Gastroesophageal sphincter (tissue), 4 donors: ENCODE measurements around the gene MAML3. TPM values are rescaled to one million over a fixed set of nuclear protein-coding genes. Genes with fewer than 3 reads are reported as not detected.

Source experiments
- ATAC-seq: fragments of 150-250 bp; one replicate; pipeline ENCODE4 v1.9.1; 2016; ENCODE audit warnings: mild to moderate bottlenecking, moderate library complexity
- H3K27ac ChIP-seq, 4 donors: fragments of 200-600 bp; sonication (generic) in 3 of 4; 1 replicate in 3 of 4; 2 replicates in 1 of 4; pipeline ENCODE4 v1.5.1; 2016 to 2019
- H3K27me3 ChIP-seq: fragments of 200-600 bp; sonication (generic); one replicate; pipeline ENCODE4 v1.5.1; 2019
- H3K36me3 ChIP-seq, 2 donors: fragments of 200-600 bp; sonication (generic); one replicate each; pipeline ENCODE4 v1.5.1; 2019; ENCODE audit warnings: control low read depth in 1 of 2
- H3K4me1 ChIP-seq, 3 donors: fragments of 200-600 bp; sonication (generic); 1 replicate in 2 of 3; 2 replicates in 1 of 3; pipeline ENCODE4 v1.5.1; 2016 to 2019; ENCODE audit warnings: control low read depth in 2 of 3
- H3K4me3 ChIP-seq, 2 donors: fragments of 200-600 bp; sonication (generic); one replicate each; pipeline ENCODE4 v1.5.1; 2019; ENCODE audit warnings: mild to moderate bottlenecking in 1 of 2, moderate library complexity in 1 of 2
- H3K9me3 ChIP-seq, 3 donors: fragments of 200-600 bp; sonication (generic); one replicate each; pipeline ENCODE4 v1.5.1; 2017 to 2019; ENCODE audit warnings: control low read depth in 2 of 3
- EP300 ChIP-seq: sonication (generic); formaldehyde crosslinking; IDR thresholded peaks from one replicate; pipeline ENCODE4 v1.6.1; 2017; ENCODE audit warnings: antibody characterized with exemption, mild to moderate bottlenecking
- POLR2A ChIP-seq, 2 donors: fragments of 450-650 bp; IDR thresholded peaks; one replicate each; pipeline ENCODE4 v1.6.1; 2017; ENCODE audit warnings: antibody characterized with exemption in 2 of 2, mild to moderate bottlenecking in 2 of 2, moderate library complexity in 1 of 2
- POLR2AphosphoS5 ChIP-seq: sonication (generic); formaldehyde crosslinking; IDR thresholded peaks from one replicate; pipeline ENCODE4 v1.6.1; 2017; ENCODE audit warnings: antibody characterized with exemption
- WGBS, 2 donors: methylation state at CpG; one replicate each; pipeline ENCODE4 v1.1.5; 2018; ENCODE audit warnings: low coverage in 1 of 2; 5-methylcytosine and 5-hydroxymethylcytosine counted together
- total RNA-seq, 4 donors: library from RNA; depleted of rRNA; stranded (reverse); fragments of >200 nt; gene quantifications; one replicate each; pipeline ENCODE4 v1.1.0, GENCODE V29; 2016
- TF ChIP-seq, protein P1 (sequence below), 4 experiments: fragments of 200-600 bp in 2 of 4; fragments of 450-650 bp in 2 of 4; sonication (generic) in 1 of 4; IDR thresholded peaks; one replicate each; pipeline ENCODE4 v1.5.1; 2017 to 2019; ENCODE audit warnings: antibody characterized with exemption in 4 of 4, mild to moderate bottlenecking in 2 of 4, moderate library complexity in 2 of 4

Gene MAML3
- total RNA-seq, 4 donors from 2014 or later, result 5.3 to 10.6 (median 9.3) TPM

- no peak overlapping the region for H3K27ac ChIP-seq
- H3K4me1 ChIP-seq, result peaks cover 0 to 31% (median 5%) of the 10 kb centered on the region in 3 donors
- ATAC-seq, result no peak
Measured at GRCh38 chr4:139794158-139794954, 359.6 kb downstream of the MAML3 start.

DNA sequence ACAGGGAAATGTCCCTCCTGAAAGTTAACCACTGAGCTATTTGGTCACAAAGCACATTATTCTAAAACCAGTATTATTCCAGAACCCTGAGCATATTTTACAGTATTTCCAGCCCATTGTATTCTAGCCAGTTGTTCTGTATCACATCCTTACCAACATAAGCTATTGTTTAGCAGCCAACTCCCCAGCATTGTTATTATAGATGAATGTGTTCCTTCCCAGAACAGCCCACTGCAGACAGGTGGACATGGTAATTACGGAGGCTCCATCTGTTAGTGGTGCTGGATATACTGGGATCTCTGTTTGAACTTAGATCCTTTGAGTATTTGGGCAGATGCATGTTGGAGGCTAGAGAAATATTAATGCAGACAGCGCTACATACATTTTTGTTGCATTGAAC is 362.3 kb downstream of the MAML3 start:
- 68 to 75% methylated on average over 1 to 2 of the region's 2 CpGs for WGBS, 2 donors
- Histone ChIP-seq H3K27ac (no peak overlapping the region), H3K9me3 (no peaks in the 10 kb centered on the region), H3K36me3 (no peaks in the 10 kb centered on the region), H3K4me1 (peaks cover 0 to 22% (median 5%) of the 10 kb centered on the region in 3 donors), H3K27me3 (no peaks in the 10 kb centered on the region), H3K4me3 (no peak overlapping the region)
- ATAC-seq, result no peak
- TF ChIP-seq POLR2A (IDR thresholded peaks at IDR 0.05), result no peak
- TF ChIP-seq, protein P1, sequence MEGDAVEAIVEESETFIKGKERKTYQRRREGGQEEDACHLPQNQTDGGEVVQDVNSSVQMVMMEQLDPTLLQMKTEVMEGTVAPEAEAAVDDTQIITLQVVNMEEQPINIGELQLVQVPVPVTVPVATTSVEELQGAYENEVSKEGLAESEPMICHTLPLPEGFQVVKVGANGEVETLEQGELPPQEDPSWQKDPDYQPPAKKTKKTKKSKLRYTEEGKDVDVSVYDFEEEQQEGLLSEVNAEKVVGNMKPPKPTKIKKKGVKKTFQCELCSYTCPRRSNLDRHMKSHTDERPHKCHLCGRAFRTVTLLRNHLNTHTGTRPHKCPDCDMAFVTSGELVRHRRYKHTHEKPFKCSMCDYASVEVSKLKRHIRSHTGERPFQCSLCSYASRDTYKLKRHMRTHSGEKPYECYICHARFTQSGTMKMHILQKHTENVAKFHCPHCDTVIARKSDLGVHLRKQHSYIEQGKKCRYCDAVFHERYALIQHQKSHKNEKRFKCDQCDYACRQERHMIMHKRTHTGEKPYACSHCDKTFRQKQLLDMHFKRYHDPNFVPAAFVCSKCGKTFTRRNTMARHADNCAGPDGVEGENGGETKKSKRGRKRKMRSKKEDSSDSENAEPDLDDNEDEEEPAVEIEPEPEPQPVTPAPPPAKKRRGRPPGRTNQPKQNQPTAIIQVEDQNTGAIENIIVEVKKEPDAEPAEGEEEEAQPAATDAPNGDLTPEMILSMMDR (IDR thresholded peaks at IDR 0.05), result no peak
- TF ChIP-seq EP300, result no peak
- TF ChIP-seq POLR2AphosphoS5, result no peak

More at GRCh38 chr4:139794158-139794954, 359.6 kb downstream of the MAML3 start:
- no peak overlapping the region for H3K4me3 ChIP-seq
- TF ChIP-seq POLR2A (IDR thresholded peaks at IDR 0.05) (no peak), POLR2AphosphoS5 (no peak), EP300 (no peak)
- TF ChIP-seq, protein P1 (IDR thresholded peaks at IDR 0.05), result no peak
- H3K27me3 ChIP-seq, result no peaks in the 10 kb centered on the region
- WGBS, 2 donors, result 83 to 100% methylated on average over 1 of the region's 3 CpGs
- H3K36me3 ChIP-seq, result no peaks in the 10 kb centered on the region
- no peaks in the 10 kb centered on the region for H3K9me3 ChIP-seq

DNA sequence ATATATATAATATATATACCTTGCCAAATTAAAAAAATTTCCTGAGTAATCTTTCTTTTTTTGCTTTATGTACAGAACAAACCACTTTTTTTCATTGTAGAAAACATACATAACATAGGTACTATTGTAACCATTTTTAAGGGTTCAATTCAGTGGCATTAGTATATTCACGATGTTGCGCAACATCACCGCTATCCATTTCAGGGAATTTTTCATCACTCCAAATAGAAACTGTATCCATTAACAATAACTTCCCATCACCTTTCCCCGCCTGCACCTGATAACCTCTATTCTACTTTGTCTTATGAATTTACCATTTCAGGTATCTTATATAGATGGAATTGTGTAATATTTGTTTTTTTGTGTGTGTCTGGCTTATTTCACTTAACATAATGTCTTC is 363.7 kb downstream of the MAML3 start:
- 99 to 100% methylated on average over 3 to 4 of the region's 4 CpGs for WGBS, 2 donors
- ATAC-seq, result no peak

DNA sequence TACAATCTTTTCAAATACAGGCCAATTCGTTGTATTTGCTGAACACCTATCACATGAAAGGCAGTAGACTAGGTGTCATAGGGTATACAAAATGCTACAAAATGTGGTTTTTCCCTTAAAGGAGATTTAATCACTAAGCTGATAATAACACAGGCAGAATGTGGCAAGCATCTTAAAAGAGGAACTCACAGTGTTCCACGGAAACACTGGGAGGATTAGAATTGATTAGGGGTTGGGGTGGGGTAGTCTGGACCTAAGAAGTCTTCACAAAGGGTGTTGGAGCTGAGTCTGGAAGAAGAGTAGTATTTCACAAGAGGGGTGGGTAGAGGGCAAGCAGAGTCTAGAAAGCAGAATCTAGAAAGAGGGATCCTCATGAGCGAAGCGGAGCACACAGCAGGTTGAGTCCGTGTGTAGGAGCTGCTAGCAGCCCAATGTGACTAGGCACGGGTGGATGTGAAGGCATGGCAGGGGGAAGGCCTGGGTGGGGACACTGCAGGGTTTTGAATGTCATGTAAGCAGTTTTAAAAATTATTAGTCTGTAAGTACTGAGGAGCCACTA is 364.8 kb downstream of the MAML3 start:
- Histone ChIP-seq H3K36me3 (no peaks in the 10 kb centered on the region), H3K27ac (no peak overlapping the region), H3K9me3 (no peaks in the 10 kb centered on the region), H3K4me1 (peaks cover 0 to under 1% (median 0%) of the 10 kb centered on the region in 3 donors), H3K4me3 (no peak overlapping the region), H3K27me3 (no peaks in the 10 kb centered on the region)
- 89 to 93% methylated on average over 5 to 6 of the region's 6 CpGs for WGBS, 2 donors
- TF ChIP-seq, protein P1 (IDR thresholded peaks at IDR 0.05), result no peak
- ATAC-seq, result no peak

More for the DNA sequence above, 363.7 kb downstream of the MAML3 start:
- Histone ChIP-seq H3K4me3 (no peak overlapping the region), H3K9me3 (no peaks in the 10 kb centered on the region), H3K27ac (no peak overlapping the region), H3K36me3 (no peaks in the 10 kb centered on the region), H3K4me1 (peaks cover 0 to 12% (median 5%) of the 10 kb centered on the region in 3 donors), H3K27me3 (no peaks in the 10 kb centered on the region)
- TF ChIP-seq POLR2AphosphoS5 (no peak), POLR2A (IDR thresholded peaks at IDR 0.05) (no peak), EP300 (no peak)
- TF ChIP-seq, protein P1 (IDR thresholded peaks at IDR 0.05), result no peak
